Nephron (organoid): ENCODE data around the gene TOM1.

Source experiments
- H3K27ac Mint-ChIP-seq, 3 experiments: 2 replicates each; pipeline ENCODE4 v1.8.0; 2020; ENCODE audit warnings: mixed read lengths in 3 of 3, mild to moderate bottlenecking in 2 of 3, moderate library complexity in 1 of 3
- H3K27me3 Mint-ChIP-seq: 2 replicates; pipeline ENCODE4 v1.8.0; 2021; ENCODE audit warnings: low read depth, mild to moderate bottlenecking, moderate library complexity, mixed read lengths
- H3K36me3 Mint-ChIP-seq: 2 replicates; pipeline ENCODE4 v1.8.0; 2020; ENCODE audit warnings: low read depth, mixed read lengths
- H3K4me1 Mint-ChIP-seq: 2 replicates; pipeline ENCODE4 v1.8.0; 2020; ENCODE audit warnings: mixed read lengths
- H3K4me3 Mint-ChIP-seq, 3 experiments: 2 replicates each; pipeline ENCODE4 v1.8.0; 2020; ENCODE audit warnings: mild to moderate bottlenecking in 3 of 3, mixed read lengths in 3 of 3, moderate library complexity in 2 of 3
- H3K9me3 Mint-ChIP-seq: 2 replicates; pipeline ENCODE4 v1.8.0; 2020; ENCODE audit warnings: mixed read lengths
- CTCF ChIP-seq, 3 experiments: fragments of 200-600 bp; sonication (generic); IDR thresholded peaks; one replicate each; pipeline ENCODE4 v1.5.0; 2021; ENCODE audit warnings: antibody characterized with exemption in 3 of 3; ENCODE audit not compliant: unreplicated experiment in 3 of 3

Gene TOM1

GRCh38 chr22:35368386-35368785, 68.7 kb downstream of the TOM1 start:
- H3K36me3 Mint-ChIP-seq, result no peaks in the 10 kb centered on the region
- H3K27ac Mint-ChIP-seq, result no peak overlapping the region
- no peak overlapping the region for H3K4me3 Mint-ChIP-seq
- TF ChIP-seq CTCF (IDR thresholded peaks at IDR 0.05; ENCODE audit: unreplicated experiment in 3 of 3), result no peak
- H3K9me3 Mint-ChIP-seq, result no peaks in the 10 kb centered on the region
- no peaks in the 10 kb centered on the region for H3K27me3 Mint-ChIP-seq
- peaks cover 8% of the 10 kb centered on the region for H3K4me1 Mint-ChIP-seq

GRCh38 chr22:35369996-35370395, 70.3 kb downstream of the TOM1 start:
- TF ChIP-seq CTCF (IDR thresholded peaks at IDR 0.05; ENCODE audit: unreplicated experiment in 3 of 3), result no peak
- Mint-ChIP-seq H3K27ac (no peak overlapping the region), H3K4me3 (no peak overlapping the region), H3K36me3 (no peaks in the 10 kb centered on the region), H3K27me3 (no peaks in the 10 kb centered on the region), H3K4me1 (peaks cover 16% of the 10 kb centered on the region), H3K9me3 (no peaks in the 10 kb centered on the region)

- peaks cover 6% of the 10 kb centered on the region for H3K27me3 Mint-ChIP-seq
- peak overlapping the region in 1 of 3 experiments; percentile 7 for H3K4me3 Mint-ChIP-seq
- peaks cover 44% of the 10 kb centered on the region for H3K4me1 Mint-ChIP-seq
- peak overlapping the region in 2 of 3 experiments; percentile 9 to 51 for H3K27ac Mint-ChIP-seq
- TF ChIP-seq CTCF (IDR thresholded peaks at IDR 0.05; ENCODE audit: unreplicated experiment in 3 of 3), result no peak
- H3K9me3 Mint-ChIP-seq, result no peaks in the 10 kb centered on the region
- H3K36me3 Mint-ChIP-seq, result no peaks in the 10 kb centered on the region
These were observed 74.1 kb downstream of the TOM1 start for GRCh38 chr22:35373781-35374180.

- Mint-ChIP-seq H3K27me3 (peaks cover 9% of the 10 kb centered on the region), H3K36me3 (no peaks in the 10 kb centered on the region), H3K4me1 (peaks cover 46% of the 10 kb centered on the region), H3K27ac (peak overlapping the region in 2 of 3 experiments; percentile 49 to 77), H3K4me3 (no peak overlapping the region), H3K9me3 (no peaks in the 10 kb centered on the region)
- no peak for TF ChIP-seq CTCF (IDR thresholded peaks at IDR 0.05; ENCODE audit: unreplicated experiment in 3 of 3)
These were observed 75.3 kb downstream of the TOM1 start for GRCh38 chr22:35375031-35375430.

GRCh38 chr22:35375526-35375925, 75.8 kb downstream of the TOM1 start:
- H3K4me1 Mint-ChIP-seq, result peaks cover 50% of the 10 kb centered on the region
- peaks cover 14% of the 10 kb centered on the region for H3K27me3 Mint-ChIP-seq
- peak overlapping the region in 2 of 3 experiments; percentile 71 to 77 for H3K27ac Mint-ChIP-seq
- H3K36me3 Mint-ChIP-seq, result no peaks in the 10 kb centered on the region
- no peak for TF ChIP-seq CTCF (IDR thresholded peaks at IDR 0.05; ENCODE audit: unreplicated experiment in 3 of 3)
- peak overlapping the region in 1 of 3 experiments; percentile 19 for H3K4me3 Mint-ChIP-seq
- H3K9me3 Mint-ChIP-seq, result no peaks in the 10 kb centered on the region

GRCh38 chr22:35376728-35377472, 77.2 kb downstream of the TOM1 start:
- Mint-ChIP-seq H3K4me1 (peaks cover 52% of the 10 kb centered on the region), H3K4me3 (peak overlapping the region; percentile 18 to 60 (median 45)), H3K27ac (peak overlapping the region; percentile 91 to 95 (median 92)), H3K36me3 (no peaks in the 10 kb centered on the region), H3K27me3 (peaks cover 16% of the 10 kb centered on the region), H3K9me3 (no peaks in the 10 kb centered on the region)
- TF ChIP-seq CTCF (IDR thresholded peaks at IDR 0.05; ENCODE audit: unreplicated experiment in 3 of 3), result no peak
